OCI-LY7 (cell line): ENCODE results near the gene GRID2.

ENCODE experiments used
- EZH2phosphoT487 ChIP-seq: fragments of 200-600 bp; sonication (generic); IDR thresholded peaks from 2 replicates; pipeline ENCODE4 v1.6.1; 2018; ENCODE audit warnings: low read depth, borderline replicate concordance, mild to moderate bottlenecking, mixed run types, antibody characterized with exemption, low read length, moderate library complexity, mixed read lengths
- TF ChIP-seq, protein P1 (sequence below): fragments of 200-600 bp; sonication (generic); conservative IDR thresholded peaks from 2 replicates; pipeline ENCODE4 v1.5.1; 2014; ENCODE audit warnings: mild to moderate bottlenecking, antibody characterized with exemption, low read length, moderate library complexity, mixed read lengths

DNA sequence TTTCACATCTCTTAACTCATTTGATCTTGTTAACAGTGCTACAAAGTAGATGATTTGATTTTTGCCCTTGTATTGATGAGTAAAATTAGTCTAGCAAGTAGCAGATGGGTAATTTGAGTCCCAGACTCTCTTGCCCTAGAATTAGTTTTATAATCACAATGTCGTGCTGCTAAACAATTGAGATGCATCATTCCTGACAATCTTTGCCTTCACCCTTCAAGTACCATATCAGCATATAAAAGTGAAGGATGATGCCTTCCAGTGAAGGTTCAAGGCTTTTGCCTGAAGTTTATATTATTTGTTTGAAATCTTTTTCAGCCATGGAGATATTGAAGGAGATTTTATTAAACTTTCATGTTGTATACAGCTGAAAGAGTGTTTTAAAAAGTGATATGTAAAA lies 141.4 kb downstream of the GRID2 start:
- TF ChIP-seq, protein P1, sequence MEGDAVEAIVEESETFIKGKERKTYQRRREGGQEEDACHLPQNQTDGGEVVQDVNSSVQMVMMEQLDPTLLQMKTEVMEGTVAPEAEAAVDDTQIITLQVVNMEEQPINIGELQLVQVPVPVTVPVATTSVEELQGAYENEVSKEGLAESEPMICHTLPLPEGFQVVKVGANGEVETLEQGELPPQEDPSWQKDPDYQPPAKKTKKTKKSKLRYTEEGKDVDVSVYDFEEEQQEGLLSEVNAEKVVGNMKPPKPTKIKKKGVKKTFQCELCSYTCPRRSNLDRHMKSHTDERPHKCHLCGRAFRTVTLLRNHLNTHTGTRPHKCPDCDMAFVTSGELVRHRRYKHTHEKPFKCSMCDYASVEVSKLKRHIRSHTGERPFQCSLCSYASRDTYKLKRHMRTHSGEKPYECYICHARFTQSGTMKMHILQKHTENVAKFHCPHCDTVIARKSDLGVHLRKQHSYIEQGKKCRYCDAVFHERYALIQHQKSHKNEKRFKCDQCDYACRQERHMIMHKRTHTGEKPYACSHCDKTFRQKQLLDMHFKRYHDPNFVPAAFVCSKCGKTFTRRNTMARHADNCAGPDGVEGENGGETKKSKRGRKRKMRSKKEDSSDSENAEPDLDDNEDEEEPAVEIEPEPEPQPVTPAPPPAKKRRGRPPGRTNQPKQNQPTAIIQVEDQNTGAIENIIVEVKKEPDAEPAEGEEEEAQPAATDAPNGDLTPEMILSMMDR: no peak
- no peak for TF ChIP-seq EZH2phosphoT487
